NB4 (cell line): ENCODE data around the gene KPNA6.
"Not testable (repeated sequence)": the region's sequence is repeated elsewhere in the genome, so short reads cannot be mapped to it uniquely, and the experiment has no call there.

Experiments
- DNase-seq: peaks from one replicate; pipeline ENCODE4 v3.0.0; 2010; ENCODE audit warnings: low read depth
- H3K4me3 ChIP-seq: one replicate; pipeline ENCODE4 v1.5.1; 2011; ENCODE audit warnings: mild to moderate bottlenecking, low read depth, low read length, moderate library complexity
- MYC ChIP-seq: IDR thresholded peaks from 2 replicates; pipeline ENCODE4 v1.6.1; 2011; ENCODE audit warnings: low read depth, low read length
- POLR2A ChIP-seq: IDR thresholded peaks from 2 replicates; pipeline ENCODE4 v1.6.1; 2011; ENCODE audit warnings: mild to moderate bottlenecking; ENCODE audit not compliant: insufficient read length; ENCODE audit errors: extremely low read depth
- TF ChIP-seq, protein P1 (sequence below): IDR thresholded peaks from one replicate; pipeline ENCODE4 v1.5.1; 2012; ENCODE audit warnings: low read depth, low read length
- TF ChIP-seq, protein P2 (sequence below): IDR thresholded peaks from 2 replicates; pipeline ENCODE4 v1.6.1; 2011; ENCODE audit warnings: low read depth, low read length

KPNA6 gene

GRCh38 chr1:32077451-32077850 lies 30.4 kb upstream of the KPNA6 start:
- TF ChIP-seq, protein P1, sequence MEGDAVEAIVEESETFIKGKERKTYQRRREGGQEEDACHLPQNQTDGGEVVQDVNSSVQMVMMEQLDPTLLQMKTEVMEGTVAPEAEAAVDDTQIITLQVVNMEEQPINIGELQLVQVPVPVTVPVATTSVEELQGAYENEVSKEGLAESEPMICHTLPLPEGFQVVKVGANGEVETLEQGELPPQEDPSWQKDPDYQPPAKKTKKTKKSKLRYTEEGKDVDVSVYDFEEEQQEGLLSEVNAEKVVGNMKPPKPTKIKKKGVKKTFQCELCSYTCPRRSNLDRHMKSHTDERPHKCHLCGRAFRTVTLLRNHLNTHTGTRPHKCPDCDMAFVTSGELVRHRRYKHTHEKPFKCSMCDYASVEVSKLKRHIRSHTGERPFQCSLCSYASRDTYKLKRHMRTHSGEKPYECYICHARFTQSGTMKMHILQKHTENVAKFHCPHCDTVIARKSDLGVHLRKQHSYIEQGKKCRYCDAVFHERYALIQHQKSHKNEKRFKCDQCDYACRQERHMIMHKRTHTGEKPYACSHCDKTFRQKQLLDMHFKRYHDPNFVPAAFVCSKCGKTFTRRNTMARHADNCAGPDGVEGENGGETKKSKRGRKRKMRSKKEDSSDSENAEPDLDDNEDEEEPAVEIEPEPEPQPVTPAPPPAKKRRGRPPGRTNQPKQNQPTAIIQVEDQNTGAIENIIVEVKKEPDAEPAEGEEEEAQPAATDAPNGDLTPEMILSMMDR, result no peak
- TF ChIP-seq, protein P2, sequence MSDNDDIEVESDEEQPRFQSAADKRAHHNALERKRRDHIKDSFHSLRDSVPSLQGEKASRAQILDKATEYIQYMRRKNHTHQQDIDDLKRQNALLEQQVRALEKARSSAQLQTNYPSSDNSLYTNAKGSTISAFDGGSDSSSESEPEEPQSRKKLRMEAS, result no peak
- no peak for TF ChIP-seq MYC
- no peak for TF ChIP-seq POLR2A
- no peak for DNase-seq
- no peak overlapping the region for H3K4me3 ChIP-seq

GRCh38 chr1:32082022-32082421 lies 25.8 kb upstream of the KPNA6 start:
- DNase-seq, result no peak
- no peak overlapping the region for H3K4me3 ChIP-seq
- TF ChIP-seq MYC, result no peak
- TF ChIP-seq, protein P1, result no peak
- TF ChIP-seq, protein P2, result no peak
- no peak for TF ChIP-seq POLR2A

DNA sequence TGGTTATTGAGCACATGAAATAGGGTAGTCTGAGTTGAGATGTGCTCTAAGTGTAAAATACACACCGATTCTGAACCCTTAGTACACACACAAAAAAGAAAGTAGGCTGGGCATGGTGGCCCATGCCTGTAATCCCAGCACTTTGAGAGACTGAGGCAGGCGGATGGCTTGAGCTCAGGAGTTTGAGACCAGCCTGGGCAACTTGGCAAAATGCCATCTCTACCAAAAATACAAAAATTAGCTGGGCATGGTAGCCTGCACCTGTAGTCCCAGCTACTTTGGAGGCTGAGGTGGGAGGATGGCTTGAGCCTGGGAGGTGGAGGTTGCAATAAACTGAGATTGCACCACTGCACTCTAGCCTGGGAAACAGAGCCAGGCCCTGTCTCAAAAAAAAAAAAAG lies 21.5 kb upstream of the KPNA6 start:
- DNase-seq, H3K4me3 ChIP-seq: not testable (repeated sequence)

DNA sequence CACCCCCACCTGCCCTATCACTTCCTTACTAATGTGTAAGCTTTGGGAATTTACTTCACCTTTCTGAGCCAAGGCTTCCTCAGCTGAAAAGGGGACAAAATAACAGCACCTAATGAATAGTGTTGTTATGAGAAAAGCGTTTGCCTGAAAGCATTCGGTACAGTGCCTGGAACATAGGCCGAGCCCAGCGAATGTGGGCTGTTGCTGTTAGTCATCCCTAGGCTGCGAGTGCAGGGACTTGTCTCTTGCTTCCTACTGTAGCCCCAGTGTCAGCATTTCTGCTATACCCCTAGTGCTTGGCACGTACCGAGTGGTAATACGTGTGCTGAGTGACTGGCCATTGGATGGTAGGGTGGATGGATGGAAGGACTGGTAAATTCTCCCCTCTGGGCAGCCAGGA lies 16.7 kb upstream of the KPNA6 start:
- no peak for DNase-seq
- no peak overlapping the region for H3K4me3 ChIP-seq
- TF ChIP-seq, protein P1, result no peak
- no peak for TF ChIP-seq POLR2A
- TF ChIP-seq, protein P2, result no peak
- TF ChIP-seq MYC, result no peak

GRCh38 chr1:32091591-32091990 lies 16.3 kb upstream of the KPNA6 start:
- DNase-seq, result no peak
- no peak overlapping the region for H3K4me3 ChIP-seq
- no peak for TF ChIP-seq MYC
- TF ChIP-seq, protein P2, result no peak
- TF ChIP-seq, protein P1, result no peak
- TF ChIP-seq POLR2A, result no peak

DNA sequence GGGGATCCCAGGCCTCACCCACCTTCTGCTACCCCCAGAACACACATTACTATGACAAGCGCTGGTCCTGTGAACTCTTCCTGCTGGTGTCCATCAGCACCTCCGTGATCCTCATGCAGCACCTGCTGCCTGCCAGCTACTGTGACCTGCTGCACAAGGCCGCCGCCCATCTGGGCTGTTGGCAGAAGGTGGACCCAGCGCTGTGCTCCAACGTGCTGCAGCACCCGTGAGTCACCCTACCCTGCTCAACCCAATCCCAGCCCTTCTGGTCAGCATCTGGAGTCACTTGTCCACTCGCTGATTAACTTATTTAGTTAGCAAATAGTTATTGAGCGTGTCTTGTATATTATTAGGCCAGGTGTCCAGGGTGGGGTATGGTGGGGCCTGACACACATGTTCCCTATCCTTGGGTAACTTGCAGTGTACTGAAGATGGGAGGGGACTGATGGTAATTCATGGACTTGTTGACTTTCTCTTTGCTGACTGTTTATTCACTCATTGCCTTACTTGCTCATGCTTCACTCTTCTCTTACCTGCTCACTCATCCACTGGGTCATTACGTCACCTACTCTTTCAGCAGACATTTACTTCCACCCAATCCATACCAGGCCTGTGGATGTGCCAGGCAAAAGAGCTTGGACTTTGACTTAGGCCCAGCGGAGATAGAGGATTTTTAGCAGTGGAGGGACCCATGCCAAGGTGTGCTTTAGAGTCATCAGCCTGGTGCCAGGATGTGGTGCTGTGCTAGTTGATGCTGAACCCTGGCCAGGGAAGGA lies 12.9 kb upstream of the KPNA6 start:
- TF ChIP-seq POLR2A, result no peak
- no peak for TF ChIP-seq MYC
- no peak for DNase-seq
- H3K4me3 ChIP-seq, result no peak overlapping the region

DNA sequence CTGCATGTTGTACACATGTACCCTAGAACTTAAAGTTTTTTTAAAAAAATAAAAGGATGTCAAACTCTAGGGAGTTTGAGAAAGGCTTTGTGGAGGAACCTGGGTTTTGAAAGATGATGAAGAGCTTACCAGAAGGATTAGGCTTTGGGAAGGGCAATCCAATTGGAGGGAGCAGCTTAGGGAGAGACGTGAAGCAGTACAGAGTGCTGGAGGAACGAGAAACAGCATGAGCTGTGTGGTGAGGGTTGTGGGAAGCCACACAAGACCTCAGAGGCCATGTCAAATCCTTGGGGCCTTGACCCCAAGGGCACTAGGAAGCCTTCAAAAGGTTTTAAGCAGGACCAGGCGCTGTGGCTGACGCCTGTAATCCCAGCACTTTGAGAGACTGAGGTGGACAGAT lies 8.4 kb upstream of the KPNA6 start:
- no peak overlapping the region for H3K4me3 ChIP-seq
- TF ChIP-seq, protein P2, result no peak
- TF ChIP-seq, protein P1, result no peak
- TF ChIP-seq POLR2A, result no peak
- TF ChIP-seq MYC, result no peak
- no peak for DNase-seq
